ENCODE measurements around the gene ABLIM1. TPM values are rescaled to one million over a fixed set of nuclear protein-coding genes. Genes with fewer than 3 reads are reported as not detected.

The ABLIM1 gene
- total RNA-seq, 1 donor from 2014 or later = 76.9 TPM

DNA sequence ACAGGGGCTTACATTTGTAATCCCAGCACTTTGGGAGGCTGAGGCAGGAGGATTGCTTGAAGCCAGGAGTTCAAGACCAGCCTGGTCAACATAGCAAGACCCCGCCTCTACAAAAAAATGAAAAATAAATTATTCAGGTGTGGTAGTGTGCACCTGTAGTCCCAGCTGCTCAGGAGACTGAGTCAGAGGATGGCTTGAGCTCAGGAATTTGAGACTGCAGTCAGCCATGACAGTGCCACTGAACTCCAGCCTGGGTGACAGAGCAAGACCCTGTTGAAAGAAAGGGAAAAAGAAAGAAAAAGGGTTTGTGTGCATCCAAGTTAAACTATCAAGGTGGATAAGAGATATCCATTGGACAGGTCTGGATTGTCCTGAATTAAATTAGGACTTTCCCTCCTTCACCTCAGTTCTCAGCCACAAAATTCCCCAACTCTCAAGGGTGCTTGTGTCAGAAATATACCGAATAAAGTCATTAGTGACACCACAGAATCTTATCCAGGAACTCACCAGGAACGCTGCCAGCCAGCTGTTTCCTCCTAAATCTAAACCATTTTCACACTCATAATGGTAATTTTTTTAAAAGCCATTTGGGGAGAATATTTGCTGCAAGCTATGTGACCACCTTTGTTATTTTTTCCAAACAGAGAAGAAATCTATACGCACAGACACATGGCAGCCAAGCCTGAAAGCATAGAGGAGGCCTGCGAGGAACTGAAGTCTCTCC, 265.8 kb downstream of the ABLIM1 start:
- H3K27me3 Mint-ChIP-seq = peaks cover 45% of the 10 kb centered on the region
- H3K27ac Mint-ChIP-seq = no peak overlapping the region
- intact Hi-C loops (cut with micrococcal nuclease) = no loop called here
- TF ChIP-seq CTCF (IDR thresholded peaks at IDR 0.05) = no peak
- H3K4me1 Mint-ChIP-seq = no peaks in the 10 kb centered on the region
- CTCF ChIA-PET = no interaction called here
- ATAC-seq (ENCODE audit: low read depth) (no peak), DNase-seq (no peak)
- H3K4me3 Mint-ChIP-seq = no peak overlapping the region
- no peaks in the 10 kb centered on the region for H3K9me3 Mint-ChIP-seq
- H3K36me3 Mint-ChIP-seq (ENCODE audit: low read depth) = no peaks in the 10 kb centered on the region
- POLR2A ChIA-PET = no interaction called here

DNA sequence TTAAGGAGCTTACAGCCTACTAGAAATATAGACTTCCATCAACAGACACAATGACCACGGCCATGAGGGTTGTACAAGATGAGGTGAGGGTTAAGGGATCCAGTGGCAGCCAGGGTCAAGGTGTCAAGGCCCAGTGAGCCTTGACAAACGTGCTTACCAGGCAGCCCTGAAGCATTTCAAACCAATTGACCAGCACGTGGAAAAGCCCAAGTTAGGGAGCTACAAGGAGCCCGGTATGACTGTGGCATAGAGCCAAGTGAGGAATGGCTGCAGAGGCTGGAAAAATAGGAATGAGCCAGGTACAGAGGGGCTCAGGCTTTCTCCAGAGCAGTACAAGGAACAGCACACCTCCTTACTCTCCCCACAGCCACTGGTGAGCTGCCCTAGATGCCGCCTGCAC, 266.5 kb downstream of the ABLIM1 start:
- TF ChIP-seq CTCF (IDR thresholded peaks at IDR 0.05) = no peak
- POLR2A ChIA-PET = no interaction called here
- H3K4me3 Mint-ChIP-seq = no peak overlapping the region
- H3K36me3 Mint-ChIP-seq (ENCODE audit: low read depth) = no peaks in the 10 kb centered on the region
- CTCF ChIA-PET = no interaction called here
- no peaks in the 10 kb centered on the region for H3K4me1 Mint-ChIP-seq
- H3K9me3 Mint-ChIP-seq = no peaks in the 10 kb centered on the region
- DNase-seq (no peak), ATAC-seq (ENCODE audit: low read depth) (no peak)
- H3K27ac Mint-ChIP-seq = no peak overlapping the region
- intact Hi-C loops (cut with micrococcal nuclease) = no loop called here
- H3K27me3 Mint-ChIP-seq = peaks cover 38% of the 10 kb centered on the region

DNA sequence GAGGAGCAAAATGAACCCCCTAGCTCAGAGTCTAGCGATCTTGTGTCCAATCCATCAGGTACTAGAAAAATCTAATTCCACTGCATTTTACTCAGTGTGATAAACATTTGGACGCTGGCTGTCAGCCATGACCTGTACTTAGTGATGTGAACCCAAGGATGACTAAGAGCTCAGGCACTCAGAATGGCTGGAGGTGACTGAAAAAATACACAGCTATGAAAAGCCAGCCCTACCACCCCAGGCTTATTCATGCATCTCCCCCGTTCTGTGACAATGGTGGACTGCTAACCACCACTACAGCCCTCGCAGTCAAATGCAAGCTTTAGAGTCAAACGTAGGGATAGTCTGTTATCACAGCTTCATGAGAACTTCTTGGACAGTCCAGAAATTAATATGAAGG, 268.6 kb downstream of the ABLIM1 start:
- Mint-ChIP-seq H3K36me3 (ENCODE audit: low read depth) (no peaks in the 10 kb centered on the region), H3K27ac (no peak overlapping the region), H3K4me3 (no peak overlapping the region), H3K4me1 (no peaks in the 10 kb centered on the region), H3K9me3 (no peaks in the 10 kb centered on the region), H3K27me3 (peaks cover 21% of the 10 kb centered on the region)
- ChIA-PET POLR2A (no interaction called here), CTCF (interaction anchor here (0.6 to 0.9 kb wide), 2 partner anchors 9 to 84 kb away, joined by 3 to 4 read pairs; no protein-coding TSS in a partner anchor)
- DNase-seq = no peak
- no peak for TF ChIP-seq CTCF (IDR thresholded peaks at IDR 0.05)
- intact Hi-C loops (cut with micrococcal nuclease) = no loop called here
- no peak for ATAC-seq (ENCODE audit: low read depth)

DNA sequence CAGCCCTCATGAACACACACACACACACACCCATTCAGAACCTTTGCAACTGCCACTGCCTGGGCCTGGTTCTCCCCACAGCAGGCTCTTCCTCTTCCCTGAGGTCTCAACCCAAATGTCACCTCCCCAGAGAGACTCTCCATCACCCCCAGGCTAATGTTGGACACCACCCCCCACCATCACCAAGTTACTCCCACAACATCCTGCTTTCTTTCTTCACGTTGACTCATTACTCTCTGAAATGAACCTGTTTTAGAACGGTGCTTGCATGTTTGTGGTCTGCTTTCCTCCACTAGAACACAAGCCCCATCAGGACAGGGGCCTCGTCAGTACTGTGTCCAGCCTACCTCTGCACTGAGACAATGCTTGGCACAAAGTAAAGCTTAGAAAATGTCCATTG, 269.8 kb downstream of the ABLIM1 start:
- CTCF ChIA-PET = no interaction called here
- intact Hi-C loops (cut with micrococcal nuclease) = no loop called here
- no peak for TF ChIP-seq CTCF (IDR thresholded peaks at IDR 0.05)
- H3K27ac Mint-ChIP-seq = no peak overlapping the region
- no peak for DNase-seq
- H3K4me1 Mint-ChIP-seq = no peaks in the 10 kb centered on the region
- H3K27me3 Mint-ChIP-seq = peaks cover 12% of the 10 kb centered on the region
- no peaks in the 10 kb centered on the region for H3K9me3 Mint-ChIP-seq
- POLR2A ChIA-PET = no interaction called here
- no peak for ATAC-seq (ENCODE audit: low read depth)
- no peak overlapping the region for H3K4me3 Mint-ChIP-seq
- no peaks in the 10 kb centered on the region for H3K36me3 Mint-ChIP-seq (ENCODE audit: low read depth)

GRCh38 chr10:114387784-114388183, 270.3 kb downstream of the ABLIM1 start:
- ChIA-PET POLR2A (no interaction called here), CTCF (no interaction called here)
- Mint-ChIP-seq H3K4me1 (no peaks in the 10 kb centered on the region), H3K4me3 (no peak overlapping the region), H3K27ac (no peak overlapping the region), H3K27me3 (peaks cover 9% of the 10 kb centered on the region), H3K36me3 (ENCODE audit: low read depth) (no peaks in the 10 kb centered on the region), H3K9me3 (no peaks in the 10 kb centered on the region)
- DNase-seq = no peak
- intact Hi-C loops (cut with micrococcal nuclease) = no loop called here
- ATAC-seq (ENCODE audit: low read depth) = no peak
- TF ChIP-seq CTCF (IDR thresholded peaks at IDR 0.05) = no peak
